ENCODE results near the gene P2RX4. TPM values are rescaled to one million over a fixed set of nuclear protein-coding genes. Genes with fewer than 3 reads are reported as not detected.

P2RX4 gene
- total and polyA plus RNA-seq, 2 of the 8 experiments (the other 6 are each of a cell fraction or from before 2014, with no cell fraction given): 9.5 to 12.2 TPM

- Histone ChIP-seq H3K79me1 (ENCODE audit: low read depth, low read length) (no peaks in the 10 kb centered on the region), H2BK15ac (ENCODE audit: low read length) (no peak overlapping the region), H3K36me3 (ENCODE audit: control insufficient read depth in 2 of 4, insufficient read depth in 4 of 4, low read length in 3 of 4) (no peaks in the 10 kb centered on the region), H3K9ac (replicated peaks in 1 of 4; ENCODE audit: extremely low read depth in 1 of 4, low read depth in 3 of 4, low read length in 3 of 4) (no peak overlapping the region), H3K9me3 (ENCODE audit: insufficient read depth in 2 of 2, low read depth in 1 of 2, low read length in 1 of 2) (no peaks in the 10 kb centered on the region), H2BK12ac (ENCODE audit: low read depth, low read length) (no peak overlapping the region), H4K5ac (ENCODE audit: insufficient read length, low read depth, low read length) (no peak overlapping the region), H2BK120ac (replicated peaks; ENCODE audit: low read depth, low read length) (no peak overlapping the region), H3K14ac (ENCODE audit: insufficient read length) (no peak overlapping the region), H3K79me2 (ENCODE audit: control insufficient read depth in 1 of 2, insufficient read depth in 2 of 2, low read length in 2 of 2) (no peaks in the 10 kb centered on the region), H3K27ac (ENCODE audit: low read depth, low read length) (no peak overlapping the region), H3K4ac (replicated peaks; ENCODE audit: insufficient read length, low read depth, low read length) (no peak overlapping the region), H2BK5ac (ENCODE audit: low read depth, low read length) (no peak overlapping the region), H3K4me1 (replicated peaks in 1 of 4; ENCODE audit: control insufficient read depth in 3 of 4, insufficient read depth in 4 of 4, low read length in 3 of 4) (peaks cover 0 to 4% (median 0%) of the 10 kb centered on the region in 4 experiments; a peak in 3 of 7 replicates), H4K91ac (replicated peaks; ENCODE audit: insufficient read length, low read length) (no peak overlapping the region), H2BK20ac (ENCODE audit: low read length) (no peak overlapping the region), H4K8ac (ENCODE audit: extremely low read depth, insufficient read depth, low read length) (no peak overlapping the region), H3K23ac (ENCODE audit: insufficient read length) (no peak overlapping the region), H3K4me2 (ENCODE audit: insufficient read depth in 1 of 2, low read depth in 2 of 2, low read length in 2 of 2) (no peak overlapping the region), H3K27me3 (replicated peaks in 1 of 4; ENCODE audit: control insufficient read depth in 3 of 4, extremely low read depth in 1 of 4, insufficient read depth in 3 of 4, low read length in 3 of 4) (peaks cover 0 to 5% (median 2%) of the 10 kb centered on the region in 4 experiments; a peak in 2 of 7 replicates), H2AFZ (ENCODE audit: low read length) (no peak overlapping the region), H3K18ac (ENCODE audit: extremely low read depth, low read length) (no peak overlapping the region), H2AK5ac (ENCODE audit: low read depth, low read length) (no peak overlapping the region), H3K56ac (replicated peaks; ENCODE audit: insufficient read length, low read depth, low read length) (no peak overlapping the region), H3K4me3 (ENCODE audit: extremely low read depth in 1 of 4, insufficient read depth in 2 of 4, low read depth in 3 of 4, low read length in 4 of 4) (no peak overlapping the region), H4K20me1 (replicated peaks in 1 of 2; ENCODE audit: control insufficient read depth in 1 of 2, insufficient read depth in 2 of 2, low read length in 2 of 2) (no peaks in the 10 kb centered on the region), H3K23me2 (ENCODE audit: low read depth, low read length) (peaks cover 8% of the 10 kb centered on the region; the same call in 1 of the 2 replicates)
- ChIA-PET CTCF (ENCODE audit: partially characterized antibody) (interaction anchor here (1.6 kb wide), 1 partner anchor 17 kb away, joined by 8 read pairs; no protein-coding TSS in a partner anchor), POLR2A (ENCODE audit: partially characterized antibody) (no interaction called here)
- no peak for DNase-seq (ENCODE audit: low read depth in 1 of 2, low spot score in 2 of 2)
- FAIRE-seq: no peak
- 89% methylated on average over 5 of the region's 5 CpGs; no CpG with 5 or more reads in 1 of the 2 experiments for WGBS, 2 experiments (ENCODE audit: extremely low coverage in 1 of 2, insufficient coverage in 1 of 2, insufficient read length in 1 of 2, insufficient replicate concordance in 2 of 2, low coverage in 1 of 2, low lambda C conversion rate in 2 of 2, missing lambda C conversion rate in 1 of 2)
- TF ChIP-seq RNF2 (IDR thresholded peaks at IDR 0.05; ENCODE audit: borderline replicate concordance, low read depth, low read length, missing control alignments, poor library complexity, severe bottlenecking) (no peak), SUZ12 (IDR thresholded peaks at IDR 0.05; ENCODE audit: low read length) (no peak), BCL11A (IDR thresholded peaks at IDR 0.05; ENCODE audit: low read depth in 2 of 2, low read length in 2 of 2) (no peak), TEAD4 (IDR thresholded peaks at IDR 0.05; ENCODE audit: low read depth, low read length) (no peak), YY1 (IDR thresholded peaks at IDR 0.05; ENCODE audit: low read depth, low read length) (no peak), MAFK (IDR thresholded peaks at IDR 0.05; ENCODE audit: low read depth, low read length) (no peak), POLR2A (IDR thresholded peaks at IDR 0.05; ENCODE audit: control extremely low read depth in 1 of 2, low read depth in 2 of 2, low read length in 2 of 2) (no peak), CEBPB (IDR thresholded peaks at IDR 0.05; ENCODE audit: low read depth, low read length) (no peak), ATF2 (IDR thresholded peaks at IDR 0.05; ENCODE audit: low read length) (no peak), SRF (IDR thresholded peaks at IDR 0.05; ENCODE audit: low read depth, low read length) (no peak), GABPA (IDR thresholded peaks at IDR 0.05; ENCODE audit: borderline replicate concordance, insufficient read depth, low read length) (no peak), BACH1 (IDR thresholded peaks at IDR 0.05; ENCODE audit: low read length) (no peak), FOSL1 (IDR thresholded peaks at IDR 0.05; ENCODE audit: insufficient read depth, low read depth, low read length) (no peak)
Measured at GRCh38 chr12:121212875-121213274, 2.9 kb downstream of the P2RX4 start.
